ENCODE measurements around the gene SLC38A3.

The SLC38A3 gene

DNA sequence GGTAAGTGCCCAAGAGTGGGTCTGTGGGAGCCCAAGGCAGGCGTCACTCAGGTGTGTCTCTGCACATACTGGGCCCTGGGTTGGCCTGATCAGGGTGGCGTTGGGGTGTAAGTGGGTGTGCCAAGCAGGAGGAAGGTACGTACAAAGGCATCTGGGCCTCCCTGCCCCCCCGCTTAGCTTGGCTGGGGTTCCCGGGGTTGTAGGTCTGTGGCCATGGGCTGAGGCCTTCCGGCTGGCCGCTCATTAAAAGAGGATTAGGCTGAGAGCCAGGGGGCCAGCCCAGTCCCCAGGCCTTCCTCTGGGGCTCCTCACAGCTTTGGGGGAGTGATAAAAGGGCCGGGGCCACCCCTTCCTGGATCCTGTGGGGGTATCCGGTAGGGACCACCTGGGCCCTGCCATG lies 36.7 kb upstream of the SLC38A3 start:
- no peaks in the 10 kb centered on the region for H3K36me3 ChIP-seq (ENCODE audit: control insufficient read depth, insufficient read depth, low read length)
- H3K4me2 ChIP-seq (ENCODE audit: low read length): no peak overlapping the region
- peak overlapping the region; percentile 74 for H3K27ac ChIP-seq
- H3K4me3 ChIP-seq (ENCODE audit: low read depth, low read length): no peak overlapping the region
- H2AFZ ChIP-seq: no peak overlapping the region
- H3K4me1 ChIP-seq: peaks cover 10% of the 10 kb centered on the region
- no peaks in the 10 kb centered on the region for H3K27me3 ChIP-seq (ENCODE audit: control insufficient read depth, insufficient read depth, low read length)
- H3K9ac ChIP-seq: no peak overlapping the region
- no peak for TF ChIP-seq CTCF (IDR thresholded peaks at IDR 0.05)
- no peaks in the 10 kb centered on the region for H3K9me3 ChIP-seq (ENCODE audit: control insufficient read depth, low read length)
- no peaks in the 10 kb centered on the region for H3K79me2 ChIP-seq

GRCh38 chr3:50168791-50169190 lies 36.3 kb upstream of the SLC38A3 start:
- H3K9me3 ChIP-seq (ENCODE audit: control insufficient read depth, low read length): no peaks in the 10 kb centered on the region
- peak overlapping the region; percentile 74 for H3K27ac ChIP-seq
- no peaks in the 10 kb centered on the region for H3K27me3 ChIP-seq (ENCODE audit: control insufficient read depth, insufficient read depth, low read length)
- no peak overlapping the region for H3K4me3 ChIP-seq (ENCODE audit: low read depth, low read length)
- H3K36me3 ChIP-seq (ENCODE audit: control insufficient read depth, insufficient read depth, low read length): no peaks in the 10 kb centered on the region
- no peak overlapping the region for H2AFZ ChIP-seq
- peaks cover 10% of the 10 kb centered on the region for H3K4me1 ChIP-seq
- H3K79me2 ChIP-seq: no peaks in the 10 kb centered on the region
- no peak overlapping the region for H3K4me2 ChIP-seq (ENCODE audit: low read length)
- H3K9ac ChIP-seq: no peak overlapping the region
- TF ChIP-seq CTCF (IDR thresholded peaks at IDR 0.05): no peak

- H3K9ac ChIP-seq: no peak overlapping the region
These were observed 35.7 kb upstream of the SLC38A3 start for GRCh38 chr3:50169232-50169832.

DNA sequence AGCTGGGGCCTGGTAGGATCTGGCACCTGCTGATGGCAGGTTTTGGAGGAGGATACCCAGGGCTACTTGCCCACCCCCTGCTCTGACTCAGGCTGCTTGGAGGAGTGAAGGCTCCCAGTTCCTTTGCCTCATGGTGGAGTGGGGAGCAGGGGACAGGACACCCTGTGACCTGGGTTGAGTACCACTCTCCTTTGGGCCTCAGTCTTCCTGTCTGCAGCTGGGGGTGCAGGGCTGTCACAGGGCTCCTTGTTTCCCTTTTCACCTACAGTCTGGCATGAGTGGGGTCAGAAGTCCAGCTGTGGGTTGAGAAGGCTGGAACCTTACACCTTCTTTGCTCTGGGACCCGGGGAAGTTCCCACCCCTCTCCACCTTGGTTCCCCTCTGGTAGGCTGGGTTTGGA lies 35.2 kb upstream of the SLC38A3 start:
- no peaks in the 10 kb centered on the region for H3K36me3 ChIP-seq (ENCODE audit: control insufficient read depth, insufficient read depth, low read length)
- H3K9me3 ChIP-seq (ENCODE audit: control insufficient read depth, low read length): no peaks in the 10 kb centered on the region
- TF ChIP-seq CTCF (IDR thresholded peaks at IDR 0.05): no peak
- H3K4me1 ChIP-seq: peaks cover 10% of the 10 kb centered on the region
- no peak overlapping the region for H3K4me2 ChIP-seq (ENCODE audit: low read length)
- no peak overlapping the region for H3K9ac ChIP-seq
- H3K27me3 ChIP-seq (ENCODE audit: control insufficient read depth, insufficient read depth, low read length): no peaks in the 10 kb centered on the region
- H3K27ac ChIP-seq: peak overlapping the region; percentile 74
- no peaks in the 10 kb centered on the region for H3K79me2 ChIP-seq
- H3K4me3 ChIP-seq (ENCODE audit: low read depth, low read length): no peak overlapping the region
- H2AFZ ChIP-seq: no peak overlapping the region

More at GRCh38 chr3:50169232-50169832, 35.7 kb upstream of the SLC38A3 start:
- no peaks in the 10 kb centered on the region for H3K79me2 ChIP-seq
- H3K4me2 ChIP-seq (ENCODE audit: low read length): no peak overlapping the region
- H3K4me3 ChIP-seq (ENCODE audit: low read depth, low read length): no peak overlapping the region
- no peaks in the 10 kb centered on the region for H3K27me3 ChIP-seq (ENCODE audit: control insufficient read depth, insufficient read depth, low read length)
- H3K9me3 ChIP-seq (ENCODE audit: control insufficient read depth, low read length): no peaks in the 10 kb centered on the region
- peaks cover 10% of the 10 kb centered on the region for H3K4me1 ChIP-seq
- TF ChIP-seq CTCF (IDR thresholded peaks at IDR 0.05): no peak
- no peaks in the 10 kb centered on the region for H3K36me3 ChIP-seq (ENCODE audit: control insufficient read depth, insufficient read depth, low read length)
- peak overlapping the region; percentile 74 for H3K27ac ChIP-seq
- no peak overlapping the region for H2AFZ ChIP-seq

DNA sequence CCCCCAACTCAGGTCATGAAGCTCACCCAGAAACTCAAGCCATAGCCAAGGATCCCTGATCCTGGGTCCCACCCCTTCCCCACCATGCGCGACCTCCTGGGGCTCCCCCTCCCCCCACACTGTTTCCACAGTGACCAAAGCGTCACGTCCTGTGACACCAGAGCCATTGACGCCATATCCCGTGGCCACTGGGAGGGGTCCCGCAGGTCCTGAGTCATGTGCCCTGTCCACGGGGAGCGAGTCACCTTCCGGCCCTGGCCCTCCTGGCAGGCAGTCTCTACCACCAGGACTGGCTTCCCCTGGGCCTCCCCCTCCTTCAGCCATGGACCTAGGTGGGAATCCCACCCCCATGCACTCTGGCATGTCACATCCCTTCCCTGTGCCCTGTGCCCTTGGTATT lies 34.4 kb upstream of the SLC38A3 start:
- H3K27me3 ChIP-seq (ENCODE audit: control insufficient read depth, insufficient read depth, low read length): no peaks in the 10 kb centered on the region
- H3K4me3 ChIP-seq (ENCODE audit: low read depth, low read length): no peak overlapping the region
- H2AFZ ChIP-seq: no peak overlapping the region
- no peak for TF ChIP-seq CTCF (IDR thresholded peaks at IDR 0.05)
- no peaks in the 10 kb centered on the region for H3K9me3 ChIP-seq (ENCODE audit: control insufficient read depth, low read length)
- no peak overlapping the region for H3K4me2 ChIP-seq (ENCODE audit: low read length)
- H3K9ac ChIP-seq: no peak overlapping the region
- no peaks in the 10 kb centered on the region for H3K36me3 ChIP-seq (ENCODE audit: control insufficient read depth, insufficient read depth, low read length)
- peaks cover 10% of the 10 kb centered on the region for H3K4me1 ChIP-seq
- peak overlapping the region; percentile 74 for H3K27ac ChIP-seq
- no peaks in the 10 kb centered on the region for H3K79me2 ChIP-seq
